Uterus (tissue), 4 donors: Measurements from ENCODE around the gene P2RX3. TPM values are rescaled to one million over a fixed set of nuclear protein-coding genes. Genes with fewer than 3 reads are reported as not detected.

Source experiments
- DNase-seq, 2 donors: peaks; one replicate each; pipeline ENCODE4 v3.0.0-alpha.2; 2019 to 2020
- H3K27ac ChIP-seq, 2 donors: fragments of 200-600 bp; sonication (generic); 1 replicate in 1 of 2; 2 replicates in 1 of 2; pipeline ENCODE4 v1.5.1; 2016 to 2018
- H3K27me3 ChIP-seq, 2 donors: fragments of 200-600 bp; sonication (generic); one replicate each; pipeline ENCODE4 v1.5.1; 2018 to 2019; ENCODE audit warnings: control low read depth in 1 of 2
- H3K36me3 ChIP-seq, 2 donors: fragments of 200-600 bp; sonication (generic); one replicate each; pipeline ENCODE4 v1.5.1; 2019; ENCODE audit warnings: control low read depth in 1 of 2
- H3K4me1 ChIP-seq, 2 donors: fragments of 200-600 bp; sonication (generic); one replicate each; pipeline ENCODE4 v1.5.1; 2018 to 2019; ENCODE audit warnings: control low read depth in 1 of 2
- H3K4me3 ChIP-seq, 2 donors: fragments of 200-600 bp; sonication (generic); 1 replicate in 1 of 2; 2 replicates in 1 of 2; pipeline ENCODE4 v1.5.1; 2018 to 2019; ENCODE audit warnings: mild to moderate bottlenecking in 1 of 2
- H3K9me3 ChIP-seq, 2 donors: fragments of 200-600 bp; sonication (generic); one replicate each; pipeline ENCODE4 v1.5.1; 2019; ENCODE audit warnings: control low read depth in 1 of 2
- POLR2A ChIP-seq, 2 donors: fragments of 450-650 bp; IDR thresholded peaks; one replicate each; pipeline ENCODE4 v1.6.1; 2016; ENCODE audit warnings: antibody characterized with exemption in 2 of 2, mild to moderate bottlenecking in 1 of 2, moderate library complexity in 1 of 2
- intact Hi-C: fragments of 100-400 bp; cut with DNase I; formaldehyde crosslinking; loops from one replicate; pipeline ENCODE4 v1.15.1; 2023; ENCODE audit warnings: low total_unique reads
- total RNA-seq, 4 donors: library from RNA; depleted of rRNA in 3 of 4; stranded (reverse); fragments of >200 nt in 3 of 4; gene quantifications; one replicate each; pipeline versions ENCODE4 v1.1.0 to v1.2.4, GENCODE V29; 2014 to 2023
- TF ChIP-seq, protein P1 (sequence below), 4 experiments: fragments of 200-600 bp in 2 of 4; fragments of 450-650 bp in 2 of 4; sonication (generic) in 2 of 4; IDR thresholded peaks; one replicate each; pipeline ENCODE4 v1.5.1; 2016 to 2019; ENCODE audit warnings: antibody characterized with exemption in 4 of 4, mild to moderate bottlenecking in 2 of 4, moderate library complexity in 1 of 4
- donor health status: DM: yes; HTN: yes; CAD: no.

P2RX3 gene
- total RNA-seq, 4 donors from 2014 or later: 0.69 TPM; not detected in 3

DNA sequence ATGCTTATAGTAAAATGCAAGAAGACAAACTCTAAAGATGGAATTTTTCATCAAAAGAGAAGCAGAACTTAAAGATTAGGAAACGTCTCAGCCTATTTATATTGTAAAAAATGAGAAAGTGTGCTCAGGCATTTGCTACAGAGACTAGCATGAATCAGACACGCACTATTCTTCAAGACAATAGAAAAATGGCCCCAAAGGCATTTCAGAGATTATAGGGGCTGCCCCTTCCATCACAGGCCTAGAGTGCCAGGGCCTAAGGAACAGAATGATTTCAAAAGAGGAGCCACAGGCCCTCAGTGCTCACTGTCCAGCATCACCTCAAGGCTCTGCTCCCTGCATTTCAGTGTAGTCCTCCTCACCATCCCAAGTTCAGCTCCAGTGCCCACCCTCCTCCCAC is 40.9 kb upstream of the P2RX3 start:
- Histone ChIP-seq H3K9me3 (peaks cover 0 to 10% of the 10 kb centered on the region in 2 donors), H3K36me3 (no peaks in the 10 kb centered on the region), H3K4me3 (no peak overlapping the region), H3K27me3 (no peaks in the 10 kb centered on the region), H3K27ac (no peak overlapping the region), H3K4me1 (no peaks in the 10 kb centered on the region)
- no peak for DNase-seq
- TF ChIP-seq, protein P1, sequence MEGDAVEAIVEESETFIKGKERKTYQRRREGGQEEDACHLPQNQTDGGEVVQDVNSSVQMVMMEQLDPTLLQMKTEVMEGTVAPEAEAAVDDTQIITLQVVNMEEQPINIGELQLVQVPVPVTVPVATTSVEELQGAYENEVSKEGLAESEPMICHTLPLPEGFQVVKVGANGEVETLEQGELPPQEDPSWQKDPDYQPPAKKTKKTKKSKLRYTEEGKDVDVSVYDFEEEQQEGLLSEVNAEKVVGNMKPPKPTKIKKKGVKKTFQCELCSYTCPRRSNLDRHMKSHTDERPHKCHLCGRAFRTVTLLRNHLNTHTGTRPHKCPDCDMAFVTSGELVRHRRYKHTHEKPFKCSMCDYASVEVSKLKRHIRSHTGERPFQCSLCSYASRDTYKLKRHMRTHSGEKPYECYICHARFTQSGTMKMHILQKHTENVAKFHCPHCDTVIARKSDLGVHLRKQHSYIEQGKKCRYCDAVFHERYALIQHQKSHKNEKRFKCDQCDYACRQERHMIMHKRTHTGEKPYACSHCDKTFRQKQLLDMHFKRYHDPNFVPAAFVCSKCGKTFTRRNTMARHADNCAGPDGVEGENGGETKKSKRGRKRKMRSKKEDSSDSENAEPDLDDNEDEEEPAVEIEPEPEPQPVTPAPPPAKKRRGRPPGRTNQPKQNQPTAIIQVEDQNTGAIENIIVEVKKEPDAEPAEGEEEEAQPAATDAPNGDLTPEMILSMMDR (IDR thresholded peaks at IDR 0.05): no peak
- no peak for TF ChIP-seq POLR2A (IDR thresholded peaks at IDR 0.05)
- intact Hi-C loops: no loop called here

DNA sequence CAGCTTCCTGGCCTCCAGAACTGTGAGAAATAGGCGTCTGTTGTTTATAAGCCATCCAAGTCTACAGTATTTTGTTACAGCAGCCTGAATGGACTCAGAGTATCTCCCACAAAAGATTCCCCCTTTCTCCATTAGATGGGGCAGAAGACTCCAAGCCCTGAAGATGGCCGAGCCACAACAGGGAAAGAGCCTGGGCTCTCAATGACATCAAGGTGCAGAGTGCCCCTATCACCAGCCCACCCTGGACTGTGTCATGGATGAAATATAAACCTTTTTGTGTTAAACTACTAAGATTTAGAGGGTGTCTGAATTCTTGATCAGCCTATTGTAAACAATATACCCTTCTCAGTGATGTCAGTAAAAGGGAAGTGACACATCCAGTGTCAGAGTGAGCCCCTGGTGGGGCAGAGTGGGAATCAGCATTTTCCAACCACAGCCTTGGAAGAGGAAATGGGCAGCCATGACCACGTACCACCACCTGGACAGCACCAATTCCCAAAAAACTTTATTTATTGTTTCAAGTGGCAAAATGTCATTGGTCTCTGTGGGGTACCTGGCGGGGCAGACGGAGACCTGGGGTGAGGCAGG is 38.9 kb upstream of the P2RX3 start:
- Histone ChIP-seq H3K4me1 (peaks cover 0 to 3% of the 10 kb centered on the region in 2 donors), H3K4me3 (no peak overlapping the region), H3K9me3 (peaks cover 0 to 10% of the 10 kb centered on the region in 2 donors), H3K27me3 (no peaks in the 10 kb centered on the region), H3K36me3 (no peaks in the 10 kb centered on the region), H3K27ac (no peak overlapping the region)
- TF ChIP-seq, protein P1 (IDR thresholded peaks at IDR 0.05): no peak
- no peak for DNase-seq
- intact Hi-C loops: no loop called here

- Histone ChIP-seq H3K4me1 (peaks cover 0 to 10% of the 10 kb centered on the region in 2 donors), H3K27ac (no peak overlapping the region), H3K36me3 (no peaks in the 10 kb centered on the region), H3K4me3 (no peak overlapping the region), H3K27me3 (no peaks in the 10 kb centered on the region), H3K9me3 (peaks cover 0 to 10% of the 10 kb centered on the region in 2 donors)
- no peak for TF ChIP-seq POLR2A (IDR thresholded peaks at IDR 0.05)
- TF ChIP-seq, protein P1 (IDR thresholded peaks at IDR 0.05): no peak
- DNase-seq: no peak
- intact Hi-C loops: no loop called here
Observed at GRCh38 chr11:57300785-57301184, 37.4 kb upstream of the P2RX3 start.

GRCh38 chr11:57301711-57302423 is 36.3 kb upstream of the P2RX3 start:
- intact Hi-C loops: no loop called here
- DNase-seq: no peak
- Histone ChIP-seq H3K36me3 (no peaks in the 10 kb centered on the region), H3K4me3 (no peak overlapping the region), H3K4me1 (peaks cover 0 to 10% of the 10 kb centered on the region in 2 donors), H3K27ac (no peak overlapping the region), H3K9me3 (peaks cover 0 to 10% of the 10 kb centered on the region in 2 donors), H3K27me3 (no peaks in the 10 kb centered on the region)
- no peak for TF ChIP-seq POLR2A (IDR thresholded peaks at IDR 0.05)

DNA sequence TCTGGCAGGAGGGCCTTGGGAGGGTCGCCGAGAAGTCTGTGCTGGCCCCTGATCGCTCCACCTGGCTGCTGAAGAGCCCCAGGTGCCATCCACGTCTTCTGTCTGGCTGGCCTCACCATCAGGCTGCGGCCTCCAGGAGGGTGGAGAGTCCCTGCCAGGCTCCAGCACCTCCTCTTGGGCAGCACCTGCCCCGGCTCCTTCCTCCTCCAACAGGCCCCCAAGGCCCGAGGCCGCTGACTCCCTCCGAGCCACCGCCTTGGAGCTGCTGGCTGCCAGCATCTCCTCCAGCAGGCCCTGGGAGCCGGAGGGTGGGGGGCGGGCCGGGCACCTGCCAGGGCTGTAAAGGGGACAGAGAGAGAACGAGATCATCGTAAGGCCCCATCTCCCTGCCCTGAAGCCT is 35.7 kb upstream of the P2RX3 start:
- no peaks in the 10 kb centered on the region for H3K27me3 ChIP-seq
- peaks cover 0 to 10% of the 10 kb centered on the region in 2 donors for H3K9me3 ChIP-seq
- peaks cover 0 to 10% of the 10 kb centered on the region in 2 donors for H3K4me1 ChIP-seq
- no peak for DNase-seq
- no peak overlapping the region for H3K27ac ChIP-seq
- intact Hi-C loops: no loop called here
- no peak overlapping the region for H3K4me3 ChIP-seq
- TF ChIP-seq, protein P1 (IDR thresholded peaks at IDR 0.05): no peak
- TF ChIP-seq POLR2A (IDR thresholded peaks at IDR 0.05): no peak
- H3K36me3 ChIP-seq: no peaks in the 10 kb centered on the region
